Measurements from ENCODE around the gene ZSCAN2.

ZSCAN2 gene

DNA sequence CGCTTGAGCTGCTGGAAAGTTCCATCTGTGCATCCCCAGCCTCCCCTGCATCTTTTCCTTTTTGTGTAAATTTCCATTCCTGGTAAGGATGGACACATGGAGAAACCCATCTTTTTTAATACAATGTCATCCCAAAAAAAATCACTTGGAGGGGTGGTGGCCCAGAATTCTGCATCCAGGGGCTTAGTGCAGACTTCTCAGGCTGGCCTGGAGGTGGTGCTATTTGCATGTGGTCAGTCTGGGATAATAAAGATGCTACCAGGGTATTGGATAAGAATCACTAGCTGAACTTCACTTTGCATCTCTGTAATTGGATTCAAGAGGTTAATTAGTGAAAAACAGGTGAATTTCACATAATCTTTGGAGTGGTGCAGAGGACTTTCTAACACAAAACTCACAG lies 1.8 kb upstream of the ZSCAN2 start:
- DNase-seq (ENCODE audit: low read depth in 2 of 2) = no peak

DNA sequence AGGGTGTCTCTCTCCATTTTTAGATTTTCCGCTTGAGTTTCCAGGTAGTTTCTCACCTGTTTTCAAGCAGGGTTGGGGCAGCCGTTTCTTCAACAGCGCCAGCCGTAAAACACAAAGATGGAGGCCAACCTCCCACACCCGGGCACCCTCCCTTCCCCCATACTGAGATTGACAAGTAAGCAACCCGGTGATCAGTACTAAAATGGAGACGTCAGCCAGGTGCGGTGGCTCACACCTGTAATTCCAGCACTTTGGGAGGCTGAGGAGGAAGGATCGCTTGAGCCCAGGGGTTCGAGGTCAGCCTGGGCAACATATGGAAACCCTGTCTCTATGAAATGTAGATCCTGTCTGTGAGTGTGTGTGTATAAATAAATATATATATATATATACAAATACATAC lies 903 bp upstream of the ZSCAN2 start:
- no peak for DNase-seq (ENCODE audit: low read depth in 2 of 2)

DNA sequence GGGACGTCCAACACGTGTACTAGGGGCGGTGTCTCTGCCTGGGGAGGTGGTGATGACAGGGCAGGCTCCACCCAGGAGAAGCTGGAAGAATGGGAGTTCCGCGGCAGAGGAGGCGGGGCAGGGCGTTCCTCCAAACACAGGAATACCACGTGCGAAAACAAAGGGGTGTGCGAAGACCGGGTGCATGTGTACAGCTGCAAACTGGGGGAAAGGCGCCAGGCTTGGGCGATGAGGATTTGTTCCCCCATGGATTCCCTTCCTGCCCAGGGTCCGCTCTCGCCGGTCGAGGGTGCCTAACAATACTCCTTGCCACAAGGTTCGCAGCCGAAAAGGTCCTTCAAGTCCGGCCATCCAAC lies 500 bp upstream of the ZSCAN2 start:
- peak; percentile 41 to 56 for DNase-seq (ENCODE audit: low read depth in 2 of 2)

DNA sequence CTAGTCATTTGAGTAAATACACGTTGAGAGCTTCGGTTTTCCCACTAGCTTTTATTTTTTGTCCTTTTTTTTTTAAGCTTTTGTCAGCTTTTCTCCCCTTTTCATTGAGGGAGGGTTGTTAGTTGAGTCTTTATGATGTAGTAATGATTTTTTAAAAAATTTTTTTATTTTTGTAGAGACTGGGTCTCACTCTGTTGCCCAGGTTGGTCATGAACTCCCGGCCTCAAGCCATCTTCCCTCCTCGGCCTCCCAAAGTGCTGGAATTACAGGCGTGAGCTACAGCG lies 688 bp downstream of the ZSCAN2 start:
- no peak for DNase-seq (ENCODE audit: low read depth in 2 of 2)

DNA sequence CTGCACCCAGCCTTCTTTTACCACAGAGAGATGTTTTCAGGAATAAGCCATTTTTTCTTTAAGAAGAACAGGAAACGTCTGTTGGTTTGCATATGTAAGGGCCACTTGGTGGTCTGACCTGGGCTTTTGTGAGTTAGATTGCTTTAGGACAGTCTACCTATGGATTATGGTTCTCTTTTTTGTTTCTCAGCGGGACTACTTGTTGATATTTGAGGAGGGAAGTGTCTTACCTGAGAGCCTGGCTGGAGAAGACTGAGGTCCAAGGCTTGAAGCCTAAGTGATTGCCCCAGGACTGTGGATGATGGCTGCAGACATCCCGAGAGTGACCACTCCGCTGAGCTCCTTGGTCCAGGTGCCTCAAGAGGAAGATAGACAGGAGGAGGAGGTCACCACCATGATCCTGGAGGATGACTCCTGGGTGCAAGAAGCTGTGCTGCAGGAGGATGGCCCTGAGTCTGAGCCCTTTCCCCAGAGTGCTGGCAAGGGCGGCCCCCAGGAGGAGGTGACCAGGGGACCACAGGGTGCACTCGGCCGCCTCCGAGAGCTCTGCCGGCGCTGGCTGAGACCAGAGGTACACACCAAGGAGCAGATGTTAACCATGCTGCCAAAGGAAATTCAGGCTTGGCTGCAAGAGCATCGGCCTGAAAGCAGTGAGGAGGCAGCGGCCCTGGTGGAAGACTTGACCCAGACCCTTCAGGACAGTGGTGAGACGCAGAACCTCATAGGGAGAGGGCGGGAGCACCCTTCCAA lies 3.0 kb downstream of the ZSCAN2 start:
- DNase-seq (ENCODE audit: low read depth in 2 of 2) = no peak

DNA sequence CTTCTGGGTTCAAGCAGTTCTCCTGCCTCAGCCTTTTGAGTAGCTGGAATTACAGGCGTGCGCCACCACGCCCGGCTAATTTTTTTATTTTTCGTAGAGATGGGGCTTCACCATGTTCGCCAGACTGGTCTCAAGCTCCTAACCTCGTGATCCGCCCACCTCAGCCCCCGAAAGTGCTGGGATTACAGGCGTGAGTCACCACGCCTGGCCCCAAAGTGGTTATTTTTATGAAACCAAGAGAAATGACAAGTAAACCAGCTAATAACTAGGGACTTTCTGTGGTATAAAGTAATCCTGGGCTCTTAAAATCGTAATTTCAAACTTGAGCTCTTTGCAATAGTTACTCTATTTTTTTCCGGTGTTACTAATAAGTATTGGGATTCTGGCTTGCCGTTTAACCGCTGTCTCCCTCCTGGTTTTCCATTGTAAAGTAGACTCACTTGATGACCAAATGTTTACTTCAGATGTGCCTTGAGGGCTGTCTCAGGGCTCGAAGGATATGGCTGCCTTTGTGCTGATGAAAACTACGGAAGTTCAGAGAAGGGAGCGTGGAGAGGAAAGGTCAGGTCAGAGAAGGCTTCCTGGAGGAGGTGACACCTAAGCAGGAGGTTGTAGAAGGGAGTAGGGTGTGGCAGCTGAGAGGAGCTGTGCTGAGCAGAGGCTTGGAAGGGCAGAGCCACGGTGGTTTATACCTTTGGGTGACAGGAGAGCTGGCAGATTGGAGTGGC lies 4.2 kb downstream of the ZSCAN2 start:
- no peak for DNase-seq (ENCODE audit: low read depth in 2 of 2)

DNA sequence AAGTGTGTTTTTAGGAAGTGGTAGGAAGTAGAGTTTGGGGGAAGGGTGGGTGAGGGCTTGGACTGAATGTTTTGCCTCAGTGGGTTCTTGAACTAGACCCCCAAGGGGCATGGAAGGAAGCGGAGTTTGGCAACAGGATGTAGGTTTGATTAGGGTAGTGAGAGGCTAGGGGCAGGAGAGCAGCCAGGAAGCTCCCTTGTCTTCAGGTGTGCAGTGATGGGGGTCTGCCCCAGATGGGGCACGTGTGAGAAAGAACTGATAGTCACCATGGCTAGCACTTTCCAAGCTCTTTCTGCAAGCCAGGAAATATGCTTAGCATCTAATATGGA lies 4.7 kb downstream of the ZSCAN2 start:
- DNase-seq (ENCODE audit: low read depth in 2 of 2) = no peak

DNA sequence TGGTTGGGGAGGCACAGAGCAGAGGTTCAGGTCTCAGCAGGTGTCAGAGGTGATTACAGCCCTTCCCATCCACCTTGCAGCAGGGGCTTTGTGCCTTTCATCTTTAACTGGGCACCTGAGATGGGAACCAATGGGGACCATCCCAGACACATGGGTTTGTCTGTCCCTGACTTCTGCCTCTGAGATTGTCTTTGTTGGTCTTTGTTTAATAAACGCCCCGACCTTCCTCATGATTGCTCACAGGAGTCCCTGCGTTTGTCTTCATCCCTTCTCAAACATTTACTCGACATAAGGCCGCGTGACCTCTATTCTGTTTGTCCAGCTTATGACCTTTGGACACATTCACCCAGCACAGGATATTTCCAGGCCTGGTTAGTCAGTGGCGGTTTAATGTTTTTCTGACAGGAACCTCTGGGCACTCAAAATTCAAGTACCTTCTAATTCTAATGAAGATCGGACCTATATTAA lies 5.9 kb downstream of the ZSCAN2 start:
- DNase-seq (ENCODE audit: low read depth in 2 of 2) = no peak

DNA sequence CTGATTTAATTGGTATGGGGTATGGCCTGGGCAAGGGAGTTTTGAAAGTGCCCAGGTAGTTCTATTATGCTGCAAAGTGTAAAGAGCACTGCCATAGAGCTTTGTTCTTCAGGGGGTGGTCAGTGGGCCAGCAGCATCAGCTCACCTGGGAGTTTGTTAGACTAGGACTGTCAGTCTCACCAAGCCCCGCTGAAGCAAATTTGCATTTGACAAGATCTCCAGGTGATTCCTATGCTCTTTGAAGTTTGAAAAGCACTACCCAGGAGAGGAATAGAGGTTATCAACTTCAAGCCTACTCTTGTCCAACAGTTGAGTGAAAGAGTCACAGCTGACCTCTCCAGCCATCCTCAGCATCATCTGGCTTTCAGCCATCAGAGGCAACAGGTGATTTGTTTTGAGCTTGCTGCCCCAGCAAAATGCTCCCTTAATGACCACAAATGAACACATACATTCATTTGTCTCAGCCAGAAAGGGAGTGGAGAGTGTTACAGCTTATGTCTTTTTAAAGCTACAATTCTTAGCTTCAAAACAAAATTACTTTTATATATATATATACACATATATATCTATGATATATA lies 8.0 kb downstream of the ZSCAN2 start:
- DNase-seq (ENCODE audit: low read depth in 2 of 2) = no peak

DNA sequence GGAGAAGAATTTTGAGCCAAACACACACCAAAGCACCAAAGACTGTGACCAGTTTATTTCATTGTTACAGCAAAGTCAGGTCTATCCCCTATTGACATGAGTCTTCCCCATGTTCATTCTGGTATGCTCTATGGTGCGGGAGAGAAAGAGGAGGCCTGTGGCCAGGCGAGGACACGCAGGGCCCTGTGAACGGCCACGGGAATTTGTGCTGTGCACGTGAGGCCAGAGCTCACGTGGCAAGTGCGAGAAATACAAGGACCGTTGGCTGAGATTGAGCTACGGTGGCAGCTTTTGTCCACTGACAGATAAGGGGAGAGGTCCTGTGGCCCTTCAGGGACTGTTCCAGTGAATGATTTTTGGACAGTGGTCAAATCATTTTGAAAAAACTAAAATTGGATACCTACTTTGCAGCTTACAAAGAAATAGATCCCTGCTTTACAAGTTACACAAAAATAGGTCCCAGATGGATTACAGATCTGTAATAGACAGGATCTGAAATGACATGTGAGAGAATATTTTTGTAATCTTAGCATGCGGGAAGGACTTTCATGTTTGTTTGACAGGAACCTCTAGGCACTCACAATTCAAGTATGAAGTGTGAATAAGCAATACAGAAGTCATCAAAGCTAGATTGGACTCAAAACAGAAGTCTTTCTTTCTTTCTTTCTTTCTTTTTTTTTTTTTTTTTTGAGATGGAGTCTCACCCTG lies 9.2 kb downstream of the ZSCAN2 start:
- no peak for DNase-seq (ENCODE audit: low read depth in 2 of 2)

DNA sequence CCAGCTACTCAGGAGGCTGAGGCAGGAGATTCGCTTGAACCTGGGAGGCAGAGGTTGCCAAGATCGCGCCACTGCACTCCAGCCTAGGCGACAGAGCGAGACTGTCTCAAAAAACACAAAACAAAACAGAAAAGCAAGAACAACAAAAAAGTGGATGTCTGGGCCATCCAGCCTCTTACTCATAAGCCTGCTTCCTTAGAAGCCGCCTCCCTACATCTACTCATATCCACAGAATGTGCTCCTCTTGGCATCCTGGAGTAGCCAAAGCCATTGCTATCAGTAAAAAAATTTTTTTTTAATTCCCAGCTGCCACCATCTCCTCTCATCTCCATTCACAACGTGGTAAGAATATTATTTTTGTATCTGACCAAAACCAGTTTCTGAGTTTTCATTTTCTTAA lies 10.8 kb downstream of the ZSCAN2 start:
- DNase-seq (ENCODE audit: low read depth in 2 of 2) = no peak

DNA sequence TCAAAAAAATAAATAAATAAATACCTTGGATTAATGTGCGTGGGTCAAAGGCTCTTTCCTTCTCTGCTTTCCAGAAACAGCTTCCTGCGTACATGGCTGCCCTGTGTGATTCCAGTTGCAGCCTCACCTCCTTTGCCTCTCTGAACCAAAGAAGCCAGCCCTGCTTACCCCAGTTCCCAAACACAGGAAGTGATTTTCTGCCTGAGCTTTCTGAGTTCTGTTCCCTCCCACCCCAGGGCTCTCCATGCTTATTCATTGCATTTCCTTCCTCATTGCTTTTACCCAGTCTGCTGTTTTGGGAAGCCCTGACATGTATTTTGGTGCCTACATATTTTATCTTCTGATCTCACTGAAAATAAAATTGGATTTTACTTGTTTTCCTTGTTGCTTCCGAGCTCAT lies 15.4 kb downstream of the ZSCAN2 start:
- no peak for DNase-seq (ENCODE audit: low read depth in 2 of 2)

DNA sequence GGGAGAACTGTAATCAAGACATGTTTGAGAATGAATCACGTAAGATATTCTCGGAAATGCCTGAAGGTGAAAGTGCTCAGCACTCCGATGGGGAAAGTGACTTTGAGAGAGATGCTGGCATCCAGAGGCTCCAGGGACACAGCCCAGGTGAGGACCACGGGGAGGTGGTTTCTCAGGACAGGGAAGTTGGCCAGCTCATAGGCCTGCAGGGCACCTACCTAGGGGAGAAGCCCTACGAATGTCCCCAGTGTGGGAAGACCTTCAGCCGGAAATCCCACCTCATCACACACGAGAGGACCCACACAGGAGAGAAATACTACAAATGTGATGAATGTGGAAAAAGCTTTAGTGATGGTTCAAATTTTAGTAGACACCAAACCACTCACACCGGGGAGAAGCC lies 19.8 kb downstream of the ZSCAN2 start:
- no peak for DNase-seq (ENCODE audit: low read depth in 2 of 2)

DNA sequence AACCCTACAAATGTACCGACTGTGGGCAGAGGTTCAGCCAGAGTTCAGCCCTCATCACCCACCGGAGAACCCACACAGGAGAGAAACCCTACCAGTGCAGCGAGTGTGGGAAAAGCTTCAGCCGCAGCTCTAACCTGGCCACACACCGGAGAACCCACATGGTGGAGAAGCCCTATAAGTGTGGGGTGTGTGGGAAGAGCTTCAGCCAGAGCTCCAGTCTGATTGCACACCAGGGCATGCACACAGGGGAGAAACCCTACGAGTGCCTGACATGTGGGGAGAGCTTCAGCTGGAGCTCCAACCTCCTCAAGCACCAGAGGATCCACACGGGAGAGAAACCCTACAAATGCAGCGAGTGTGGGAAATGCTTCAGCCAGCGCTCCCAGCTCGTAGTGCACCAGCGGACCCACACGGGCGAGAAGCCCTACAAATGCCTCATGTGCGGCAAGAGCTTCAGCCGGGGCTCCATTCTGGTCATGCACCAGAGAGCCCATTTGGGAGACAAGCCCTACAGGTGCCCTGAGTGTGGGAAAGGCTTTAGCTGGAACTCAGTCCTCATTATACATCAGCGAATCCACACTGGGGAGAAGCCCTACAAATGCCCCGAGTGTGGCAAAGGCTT lies 20.7 kb downstream of the ZSCAN2 start:
- no peak for DNase-seq (ENCODE audit: low read depth in 2 of 2)

DNA sequence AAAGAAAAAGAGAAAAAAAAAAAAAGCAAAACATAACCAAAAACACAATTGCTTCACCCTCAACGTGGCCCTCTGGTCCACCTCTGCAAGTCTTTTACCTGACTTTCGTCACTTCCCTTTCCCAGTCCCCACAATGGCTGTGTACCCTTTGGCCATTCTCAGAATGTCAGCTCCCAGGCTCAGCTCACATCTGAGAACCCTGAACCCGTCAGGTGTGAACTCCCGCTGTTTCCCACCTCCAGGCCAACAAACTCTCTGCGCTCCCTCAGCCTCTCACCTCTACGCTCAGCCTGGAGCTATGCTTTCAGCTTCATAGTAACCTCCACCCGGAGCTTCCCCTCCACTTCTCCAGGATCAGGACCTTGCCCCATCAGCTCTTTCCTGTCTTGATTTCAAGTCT lies 23.6 kb downstream of the ZSCAN2 start:
- no peak for DNase-seq (ENCODE audit: low read depth in 2 of 2)

DNA sequence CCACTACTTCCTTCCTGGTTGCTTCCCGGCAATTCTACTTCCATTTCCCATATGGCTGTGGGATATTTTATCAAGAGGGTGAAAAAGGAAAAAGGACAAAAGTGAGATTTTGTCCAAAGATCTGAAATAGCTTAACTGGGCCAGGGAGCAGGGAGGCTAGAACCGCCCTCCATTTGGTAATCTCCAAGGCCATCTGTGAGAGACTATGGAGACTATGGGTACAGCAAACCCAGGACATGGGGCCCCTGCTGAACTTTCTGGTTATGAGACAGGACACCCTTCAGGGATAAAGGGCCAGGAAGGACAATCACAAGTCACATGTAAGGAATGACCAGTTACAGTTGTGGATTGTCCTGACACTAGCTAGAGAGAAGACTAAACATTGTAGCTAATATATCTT lies 24.3 kb downstream of the ZSCAN2 start:
- no peak for DNase-seq (ENCODE audit: low read depth in 2 of 2)

DNA sequence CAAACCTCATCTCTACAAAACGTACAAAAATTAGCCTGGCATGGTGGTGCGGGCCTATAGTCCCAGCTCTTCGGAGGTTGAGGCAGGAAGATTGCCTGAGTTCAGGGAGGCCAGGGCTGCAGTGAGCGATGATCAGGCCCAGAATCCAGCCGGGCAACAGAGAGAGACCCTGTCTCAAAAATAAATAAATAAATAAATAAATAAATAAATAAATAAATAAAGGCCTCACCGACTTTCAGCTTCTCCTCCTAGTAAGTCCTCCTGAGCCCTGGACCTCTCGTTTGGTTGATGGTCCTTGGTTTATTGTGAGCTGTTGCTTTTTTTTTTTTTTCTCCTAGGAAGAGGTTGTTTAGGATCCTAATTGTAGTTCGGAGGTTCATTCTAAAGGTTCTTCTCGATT lies 28.2 kb downstream of the ZSCAN2 start:
- no peak for DNase-seq (ENCODE audit: low read depth in 2 of 2)

DNA sequence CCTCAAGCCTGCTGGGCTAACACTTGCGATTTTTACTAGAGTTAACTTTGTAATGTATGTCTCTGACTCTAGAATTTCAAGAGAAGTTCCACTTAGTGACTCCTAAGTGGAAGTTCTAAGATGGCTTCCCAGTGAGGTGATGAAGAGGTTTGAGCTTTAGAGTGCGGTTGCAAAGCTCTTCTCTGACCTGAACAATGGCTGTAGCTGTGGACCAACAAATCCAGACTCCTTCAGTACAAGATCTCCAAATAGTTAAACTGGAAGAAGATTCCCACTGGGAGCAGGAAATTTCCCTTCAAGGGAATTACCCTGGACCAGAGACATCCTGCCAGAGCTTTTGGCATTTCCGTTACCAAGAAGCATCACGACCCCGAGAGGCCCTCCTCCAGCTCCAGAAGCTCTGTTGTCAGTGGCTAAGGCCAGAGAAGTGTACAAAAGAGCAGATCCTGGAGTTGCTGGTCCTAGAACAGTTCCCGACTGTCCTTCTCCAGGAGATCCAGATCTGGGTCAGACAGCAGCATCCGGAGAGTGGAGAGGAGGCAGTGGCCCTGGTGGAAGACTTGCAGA lies 31.0 kb downstream of the ZSCAN2 start:
- no peak for DNase-seq (ENCODE audit: low read depth in 2 of 2)

DNA sequence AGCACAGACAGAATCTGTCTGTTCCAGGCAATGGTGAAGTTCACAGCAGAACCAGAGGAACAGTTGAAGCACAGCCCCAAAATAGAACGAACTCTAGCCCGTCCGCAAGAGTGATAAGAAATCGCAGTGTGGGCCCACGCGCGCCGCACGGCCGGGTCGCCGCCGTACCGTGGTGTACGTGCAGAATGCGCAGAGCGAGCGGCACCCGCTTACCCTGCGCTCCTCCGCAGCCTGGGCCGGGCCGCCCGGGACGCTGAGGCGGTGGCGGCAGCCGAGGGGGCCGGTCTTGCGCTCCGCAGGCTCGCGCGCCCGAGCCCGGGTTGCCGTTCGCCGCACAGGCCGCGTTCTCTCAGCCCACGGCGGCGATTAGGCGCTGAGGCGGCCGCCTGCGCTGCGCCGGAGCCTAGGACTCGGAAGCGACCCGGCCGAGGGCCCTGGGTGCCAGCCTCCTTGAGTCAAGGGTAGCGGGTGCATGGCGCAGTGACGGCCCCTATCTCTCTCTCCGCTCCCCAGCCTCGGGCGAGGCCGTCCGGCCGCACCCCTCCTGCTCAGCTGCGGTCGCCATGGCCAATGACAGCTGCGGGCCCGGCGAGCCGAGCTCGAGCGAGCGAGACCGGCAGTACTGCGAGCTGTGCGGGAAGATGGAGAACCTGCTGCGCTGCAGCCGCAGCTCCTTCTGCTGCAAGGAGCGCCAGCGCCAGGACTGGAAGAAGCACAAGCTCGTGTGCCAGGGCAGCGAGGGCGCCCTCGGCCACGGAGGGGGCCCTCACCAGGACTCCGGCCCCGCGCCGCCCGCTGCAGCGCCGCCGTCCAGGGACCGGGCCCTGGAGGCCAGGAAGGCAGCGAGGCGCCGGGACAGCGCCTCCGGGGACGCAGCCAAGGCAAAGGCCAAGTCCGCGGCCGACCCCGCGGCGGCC lies 32.8 kb downstream of the ZSCAN2 start:
- peak; percentile 33 to 36 for DNase-seq (ENCODE audit: low read depth in 2 of 2)

DNA sequence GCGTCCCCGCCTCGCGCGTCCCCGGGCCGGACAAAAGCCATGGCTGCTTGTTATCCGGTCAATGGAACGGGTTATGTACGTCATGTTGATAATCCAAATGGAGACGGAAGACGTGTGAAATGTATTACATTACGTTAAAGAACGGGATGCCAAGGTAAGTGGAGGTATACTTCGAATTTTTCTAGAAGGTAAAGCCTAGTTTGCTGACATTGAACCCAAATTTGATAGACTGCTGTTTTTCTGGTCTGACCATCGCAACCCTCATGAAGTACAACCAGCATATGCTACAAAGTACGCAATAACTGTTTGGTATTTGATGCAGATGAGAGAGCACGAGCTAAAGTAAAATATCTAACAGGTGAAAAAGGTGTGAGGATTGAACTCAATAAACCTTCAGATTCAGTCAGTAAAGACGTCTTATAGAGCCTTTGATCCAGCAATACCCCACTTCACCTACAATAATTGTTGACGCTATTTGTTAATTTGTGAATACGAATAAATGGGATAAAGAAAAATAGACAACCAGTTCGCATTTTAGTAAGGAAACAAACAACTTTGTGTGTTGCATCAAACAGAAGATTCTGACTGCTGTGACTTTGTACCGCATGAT lies 33.5 kb downstream of the ZSCAN2 start:
- DNase-seq (ENCODE audit: low read depth in 2 of 2) = no peak

DNA sequence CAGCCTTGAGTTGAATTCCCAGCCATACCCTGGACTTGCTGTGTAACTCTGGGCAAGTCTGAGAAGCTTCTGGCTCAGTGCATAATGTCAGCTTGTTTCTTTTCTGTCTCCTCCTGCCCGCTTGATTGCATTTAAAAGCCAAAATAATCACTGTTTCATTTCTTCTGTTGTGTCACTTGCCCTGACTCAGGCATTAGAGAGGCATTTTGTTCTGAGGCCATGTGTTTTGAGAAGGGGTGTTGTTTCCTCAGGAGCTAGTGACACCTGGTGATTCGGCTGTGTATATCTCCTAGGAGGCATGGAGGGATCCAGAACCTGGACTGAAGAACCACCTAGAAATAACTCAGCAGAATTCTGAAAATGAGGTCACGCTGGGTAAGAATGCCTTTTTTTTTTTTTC lies 37.3 kb downstream of the ZSCAN2 start:
- DNase-seq (ENCODE audit: low read depth in 2 of 2) = no peak

All from fibroblast of skin of left quadriceps (primary cell).